ENCODE results near the gene HNRNPUL1. TPM values are rescaled to one million over a fixed set of nuclear protein-coding genes. Genes with fewer than 3 reads are reported as not detected.

The HNRNPUL1 gene
- total and polyA plus RNA-seq, 2 donors (not counting 1 experiment from before 2014, with no cell fraction given), result 60.7 to 273 TPM

- H3K9ac ChIP-seq (ENCODE audit: low read length), result no peak overlapping the region
- ATAC-seq (ENCODE audit: low read depth), result no peak
- H3K4me3 ChIP-seq (ENCODE audit: control extremely low read depth in 1 of 5, extremely low read depth in 1 of 5, insufficient read depth in 1 of 5, low read depth in 2 of 5, low read length in 4 of 5), result no peak overlapping the region
- TF ChIP-seq, protein P1, sequence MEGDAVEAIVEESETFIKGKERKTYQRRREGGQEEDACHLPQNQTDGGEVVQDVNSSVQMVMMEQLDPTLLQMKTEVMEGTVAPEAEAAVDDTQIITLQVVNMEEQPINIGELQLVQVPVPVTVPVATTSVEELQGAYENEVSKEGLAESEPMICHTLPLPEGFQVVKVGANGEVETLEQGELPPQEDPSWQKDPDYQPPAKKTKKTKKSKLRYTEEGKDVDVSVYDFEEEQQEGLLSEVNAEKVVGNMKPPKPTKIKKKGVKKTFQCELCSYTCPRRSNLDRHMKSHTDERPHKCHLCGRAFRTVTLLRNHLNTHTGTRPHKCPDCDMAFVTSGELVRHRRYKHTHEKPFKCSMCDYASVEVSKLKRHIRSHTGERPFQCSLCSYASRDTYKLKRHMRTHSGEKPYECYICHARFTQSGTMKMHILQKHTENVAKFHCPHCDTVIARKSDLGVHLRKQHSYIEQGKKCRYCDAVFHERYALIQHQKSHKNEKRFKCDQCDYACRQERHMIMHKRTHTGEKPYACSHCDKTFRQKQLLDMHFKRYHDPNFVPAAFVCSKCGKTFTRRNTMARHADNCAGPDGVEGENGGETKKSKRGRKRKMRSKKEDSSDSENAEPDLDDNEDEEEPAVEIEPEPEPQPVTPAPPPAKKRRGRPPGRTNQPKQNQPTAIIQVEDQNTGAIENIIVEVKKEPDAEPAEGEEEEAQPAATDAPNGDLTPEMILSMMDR (IDR thresholded peaks at IDR 0.05), result no peak
- no peak for TF ChIP-seq EZH2 (IDR thresholded peaks at IDR 0.05; ENCODE audit: borderline replicate concordance, insufficient read depth, low read depth, low read length, poor library complexity, severe bottlenecking)
- WGBS (ENCODE audit: insufficient coverage), result 100% methylated on average over 1 of the region's 9 CpGs
- H3K36me3 ChIP-seq (replicated peaks in 1 of 2; ENCODE audit: control extremely low read depth in 1 of 2, control insufficient read depth in 1 of 2, extremely low read depth in 1 of 2, insufficient read depth in 2 of 2, low read length in 1 of 2), result no peaks in the 10 kb centered on the region
- no peak overlapping the region for H3K27ac ChIP-seq (ENCODE audit: low read length in 2 of 2)
- no peaks in the 10 kb centered on the region for H3K79me2 ChIP-seq (ENCODE audit: control insufficient read depth, insufficient read depth, low read length)
- no peaks in the 10 kb centered on the region for H3K4me1 Mint-ChIP-seq
- no peak for DNase-seq
- H3K27me3 Mint-ChIP-seq, result peaks cover 7% of the 10 kb centered on the region
- peaks cover 0 to 2% (median 0%) of the 10 kb centered on the region in 4 experiments for H3K27me3 ChIP-seq (replicated peaks in 1 of 4; ENCODE audit: control extremely low read depth in 1 of 4, control insufficient read depth in 3 of 4, insufficient read depth in 4 of 4, low read length in 3 of 4)
- H3K4me1 ChIP-seq (ENCODE audit: control insufficient read depth in 2 of 2, insufficient read depth in 2 of 2, low read length in 2 of 2), result no peaks in the 10 kb centered on the region
- no peak overlapping the region for H3K4me2 ChIP-seq (replicated peaks; ENCODE audit: low read depth, low read length, poor library complexity, severe bottlenecking)
- H3K27ac Mint-ChIP-seq, result no peak overlapping the region
- ChIA-PET CTCF (interaction anchor here (2.2 kb wide), 1 partner anchor 12 kb away, joined by 5 read pairs; no protein-coding TSS in a partner anchor), POLR2A (no interaction called here)
- H4K20me1 ChIP-seq (ENCODE audit: control insufficient read depth, insufficient read depth, low read length, poor library complexity, severe bottlenecking), result no peaks in the 10 kb centered on the region
- no peak overlapping the region for H3K4me3 Mint-ChIP-seq
- no peaks in the 10 kb centered on the region for H3K9me3 Mint-ChIP-seq (ENCODE audit: insufficient read depth)
- H2AFZ ChIP-seq (ENCODE audit: insufficient read depth, low read depth, low read length, poor library complexity, severe bottlenecking), result no peak overlapping the region
- intact Hi-C loops (cut with micrococcal nuclease), result no loop called here
- H3K9me3 ChIP-seq (ENCODE audit: control extremely low read depth in 1 of 3, control insufficient read depth in 2 of 3, insufficient read depth in 1 of 3, low read length in 2 of 3), result peaks cover 0 to 6% (median 0%) of the 10 kb centered on the region in 3 donors
Measured at GRCh38 chr19:41249707-41250423, 14.3 kb upstream of the HNRNPUL1 start.

DNA sequence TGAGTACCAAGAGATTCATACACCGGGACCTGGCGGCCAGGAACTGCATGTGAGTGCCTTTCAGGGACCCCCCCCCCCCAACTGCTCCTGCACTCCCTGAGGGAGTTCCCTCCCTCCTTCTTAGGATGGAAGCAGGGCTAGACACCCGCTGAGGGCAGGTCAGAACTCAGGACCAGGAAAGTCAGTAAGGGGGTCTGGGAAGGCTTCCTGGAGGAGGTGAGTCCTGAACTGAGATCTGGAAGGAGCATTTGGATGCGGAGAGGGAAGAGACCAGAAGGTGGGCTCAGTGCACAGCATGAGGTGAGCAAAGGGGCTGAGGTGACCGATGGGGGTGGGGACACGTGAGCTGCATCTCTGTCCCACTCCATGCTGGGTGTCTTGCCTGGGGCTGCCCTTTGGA, 10.5 kb upstream of the HNRNPUL1 start:
- H3K27ac Mint-ChIP-seq, result no peak overlapping the region
- ChIA-PET POLR2A (no interaction called here), CTCF (no interaction called here)
- DNase-seq, result no peak
- WGBS (ENCODE audit: insufficient coverage), result 97% methylated on average over 5 of the region's 6 CpGs
- no peaks in the 10 kb centered on the region for H3K36me3 ChIP-seq (replicated peaks in 1 of 2; ENCODE audit: control extremely low read depth in 1 of 2, control insufficient read depth in 1 of 2, extremely low read depth in 1 of 2, insufficient read depth in 2 of 2, low read length in 1 of 2)
- H3K4me3 Mint-ChIP-seq, result no peak overlapping the region
- H3K9ac ChIP-seq (ENCODE audit: low read length), result no peak overlapping the region
- no peak overlapping the region for H3K4me3 ChIP-seq (ENCODE audit: control extremely low read depth in 1 of 5, extremely low read depth in 1 of 5, insufficient read depth in 1 of 5, low read depth in 2 of 5, low read length in 4 of 5)
- no peak overlapping the region for H3K27ac ChIP-seq (ENCODE audit: low read length in 2 of 2)
- H3K79me2 ChIP-seq (ENCODE audit: control insufficient read depth, insufficient read depth, low read length), result no peaks in the 10 kb centered on the region
- peaks cover 5% of the 10 kb centered on the region for H3K27me3 Mint-ChIP-seq
- H3K9me3 Mint-ChIP-seq (ENCODE audit: insufficient read depth), result no peaks in the 10 kb centered on the region
- H3K4me1 ChIP-seq (ENCODE audit: control insufficient read depth in 2 of 2, insufficient read depth in 2 of 2, low read length in 2 of 2), result no peaks in the 10 kb centered on the region
- H3K27me3 ChIP-seq (replicated peaks in 1 of 4; ENCODE audit: control extremely low read depth in 1 of 4, control insufficient read depth in 3 of 4, insufficient read depth in 4 of 4, low read length in 3 of 4), result peaks cover 0 to 2% (median 0%) of the 10 kb centered on the region in 4 experiments
- no peak overlapping the region for H2AFZ ChIP-seq (ENCODE audit: insufficient read depth, low read depth, low read length, poor library complexity, severe bottlenecking)
- peaks cover 0 to 4% (median 0%) of the 10 kb centered on the region in 3 donors for H3K9me3 ChIP-seq (ENCODE audit: control extremely low read depth in 1 of 3, control insufficient read depth in 2 of 3, insufficient read depth in 1 of 3, low read length in 2 of 3)
- no peak overlapping the region for H3K4me2 ChIP-seq (replicated peaks; ENCODE audit: low read depth, low read length, poor library complexity, severe bottlenecking)
- H3K4me1 Mint-ChIP-seq, result no peaks in the 10 kb centered on the region
- no peak for ATAC-seq (ENCODE audit: low read depth)
- no peak for TF ChIP-seq EZH2 (IDR thresholded peaks at IDR 0.05; ENCODE audit: borderline replicate concordance, insufficient read depth, low read depth, low read length, poor library complexity, severe bottlenecking)
- TF ChIP-seq, protein P1 (IDR thresholded peaks at IDR 0.05), result no peak
- intact Hi-C loops (cut with micrococcal nuclease), result no loop called here
- H4K20me1 ChIP-seq (ENCODE audit: control insufficient read depth, insufficient read depth, low read length, poor library complexity, severe bottlenecking), result no peaks in the 10 kb centered on the region

Data from B cell (primary cell).